Sciatic nerve (tissue), 2 donors: Measurements from ENCODE around the gene EHMT1. TPM values are rescaled to one million over a fixed set of nuclear protein-coding genes. Genes with fewer than 3 reads are reported as not detected.

Source experiments
- ATAC-seq: fragments of 200-7000 bp; cut with Tn5 transposase; one replicate; pipeline ENCODE4 v1.9.1; 2020; ENCODE audit warnings: mild to moderate bottlenecking, moderate library complexity
- DNase-seq: peaks from one replicate; pipeline ENCODE4 v3.0.0-alpha.2; 2020; ENCODE audit warnings: low spot score
- intact Hi-C: fragments of 100-400 bp; cut with DNase I; formaldehyde crosslinking; loops from one replicate; pipeline ENCODE4 v1.14.2; 2022
- total RNA-seq: library from RNA; stranded (reverse); fragmentation: NEBNext Ultra II Directional; extraction: Animal tissue kit (Norgen Biotek cat#: 25700); gene quantifications from one replicate; pipeline ENCODE4 v1.2.1, GENCODE V29; 2021
- donor health status: DM: no; HTN: no; CAD: no.
- donor health status: DM: no; HTN: no; CAD: no.

The EHMT1 gene
- total RNA-seq, 1 donor from 2014 or later, result 104 TPM

GRCh38 chr9:137817236-137818200, 198.7 kb downstream of the EHMT1 start:
- ATAC-seq, result no peak
- DNase-seq, result no peak
- intact Hi-C loops, result no loop called here

- DNase-seq, result no peak
- intact Hi-C loops, result no loop called here
- ATAC-seq, result no peak
Observed at GRCh38 chr9:137818286-137818685, 199.5 kb downstream of the EHMT1 start.

GRCh38 chr9:137820161-137820855, 201.5 kb downstream of the EHMT1 start:
- ATAC-seq, result no peak
- intact Hi-C loops, result no loop called here
- no peak for DNase-seq

- ATAC-seq (no peak), DNase-seq (no peak)
- intact Hi-C loops, result no loop called here
Observed at GRCh38 chr9:137823986-137824771, 205.4 kb downstream of the EHMT1 start.

- DNase-seq (no peak), ATAC-seq (no peak)
- intact Hi-C loops, result no loop called here
Observed at GRCh38 chr9:137825324-137825989, 206.7 kb downstream of the EHMT1 start.

GRCh38 chr9:137827908-137828526, 209.2 kb downstream of the EHMT1 start:
- ATAC-seq (no peak), DNase-seq (no peak)
- intact Hi-C loops, result no loop called here

DNA sequence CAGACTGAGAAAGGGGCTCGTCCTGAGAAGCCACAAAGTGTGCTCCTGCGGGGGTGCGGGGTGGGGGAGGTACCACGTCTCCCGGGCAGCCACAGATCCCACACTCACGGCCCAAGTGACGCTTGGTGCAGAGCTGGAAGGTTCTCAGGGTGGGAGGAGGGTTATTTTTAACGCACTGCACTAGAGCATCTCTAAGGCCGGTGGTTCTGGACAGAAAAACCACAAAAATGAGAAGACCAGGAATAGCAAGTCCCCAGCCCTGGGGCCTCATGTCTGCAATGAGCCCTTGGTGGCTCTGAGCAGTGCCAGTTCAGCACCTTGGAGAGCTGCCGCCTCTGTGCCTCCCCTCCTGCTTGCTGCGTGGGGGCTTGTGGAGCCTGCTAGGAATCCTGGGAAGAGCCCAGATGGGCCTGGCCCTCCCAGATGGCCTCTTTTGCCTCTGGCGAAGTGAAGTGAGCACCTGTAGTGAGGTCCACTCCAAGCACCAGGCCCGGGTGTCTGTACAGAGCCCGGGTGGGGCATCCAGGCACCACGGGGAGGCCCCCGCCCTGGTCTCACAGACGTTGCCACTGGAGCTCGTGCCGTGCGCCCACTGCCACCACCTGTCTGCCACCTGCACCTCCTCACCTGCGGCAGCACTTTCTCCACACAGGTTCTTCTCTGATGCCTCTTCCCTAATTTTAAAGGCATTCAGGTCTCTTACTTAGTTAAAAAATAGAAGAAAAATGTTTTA, 209.9 kb downstream of the EHMT1 start:
- intact Hi-C loops, result no loop called here
- ATAC-seq, result no peak
- peak; percentile 59 for DNase-seq

GRCh38 chr9:137829260-137829996, 210.6 kb downstream of the EHMT1 start:
- intact Hi-C loops, result no loop called here
- no peak for ATAC-seq
- peak; percentile 50 for DNase-seq

DNA sequence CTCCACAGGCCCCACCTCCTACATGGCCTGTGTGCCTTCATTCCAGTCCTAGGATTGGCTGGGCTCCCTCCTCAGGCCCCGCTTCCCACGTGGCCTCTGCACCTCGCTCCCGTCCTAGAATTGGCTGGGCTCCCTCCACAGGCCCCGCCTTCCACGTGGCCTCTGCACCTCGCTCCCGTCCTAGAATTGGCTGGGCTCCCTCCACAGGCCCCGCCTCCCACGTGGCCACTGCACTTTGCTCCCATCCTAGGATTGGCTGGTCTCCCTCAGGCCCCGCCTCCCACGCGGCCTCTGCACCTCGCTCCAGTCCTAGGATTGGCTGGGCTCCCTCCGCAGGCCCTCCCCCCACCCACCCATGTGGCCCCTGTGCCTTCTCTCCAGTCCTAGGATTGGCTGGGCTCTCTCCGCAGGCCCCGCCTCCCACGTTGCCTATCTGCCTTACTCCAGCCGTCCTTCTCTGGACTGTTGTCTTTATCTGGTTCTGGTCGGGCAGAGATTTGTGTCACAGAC, 213.4 kb downstream of the EHMT1 start:
- DNase-seq (no peak), ATAC-seq (no peak)
- intact Hi-C loops, result no loop called here

GRCh38 chr9:137832830-137833590, 214.2 kb downstream of the EHMT1 start:
- DNase-seq, result peak; percentile 47
- intact Hi-C loops, result no loop called here
- ATAC-seq, result no peak

GRCh38 chr9:137833721-137834613, 215.2 kb downstream of the EHMT1 start:
- intact Hi-C loops, result no loop called here
- no peak for ATAC-seq

GRCh38 chr9:137834846-137835546, 216.2 kb downstream of the EHMT1 start:
- ATAC-seq (no peak), DNase-seq (peak; percentile 53)
- intact Hi-C loops, result no loop called here

More at GRCh38 chr9:137833721-137834613, 215.2 kb downstream of the EHMT1 start:
- peak; percentile 50 for DNase-seq

DNA sequence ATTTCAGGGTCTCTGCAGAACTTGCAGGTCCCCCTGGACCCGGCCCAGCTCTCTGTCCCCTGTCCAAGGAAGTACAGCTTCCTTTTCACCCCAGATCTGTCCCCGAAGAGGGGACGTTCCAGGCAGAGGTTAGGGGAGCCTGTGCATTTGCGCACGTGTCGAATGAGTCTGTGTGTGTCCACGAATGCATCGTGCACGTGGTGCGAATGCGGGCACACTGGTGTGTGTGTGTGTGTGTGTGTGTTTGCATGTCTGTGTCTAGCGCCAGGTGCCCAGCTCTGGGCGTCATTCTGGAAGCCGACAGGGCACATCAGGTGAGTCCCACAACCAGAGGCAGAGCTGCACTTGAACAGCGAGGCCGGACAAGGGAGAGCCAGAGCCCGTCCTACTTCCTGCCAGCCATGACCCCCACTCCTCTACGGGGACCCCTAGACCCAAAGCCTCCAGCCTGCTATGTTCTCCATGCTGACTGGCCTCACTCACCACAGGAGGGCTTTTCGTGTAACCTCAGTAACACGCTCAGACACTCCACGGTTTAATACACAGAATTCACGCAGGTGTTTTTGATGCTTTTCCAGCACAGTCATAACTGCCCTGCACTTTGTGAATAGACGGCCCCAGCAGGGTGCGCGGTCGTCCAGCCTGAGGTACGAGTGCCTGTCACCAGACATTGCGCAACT, 217.5 kb downstream of the EHMT1 start:
- intact Hi-C loops, result no loop called here
- no peak for DNase-seq
- no peak for ATAC-seq

DNA sequence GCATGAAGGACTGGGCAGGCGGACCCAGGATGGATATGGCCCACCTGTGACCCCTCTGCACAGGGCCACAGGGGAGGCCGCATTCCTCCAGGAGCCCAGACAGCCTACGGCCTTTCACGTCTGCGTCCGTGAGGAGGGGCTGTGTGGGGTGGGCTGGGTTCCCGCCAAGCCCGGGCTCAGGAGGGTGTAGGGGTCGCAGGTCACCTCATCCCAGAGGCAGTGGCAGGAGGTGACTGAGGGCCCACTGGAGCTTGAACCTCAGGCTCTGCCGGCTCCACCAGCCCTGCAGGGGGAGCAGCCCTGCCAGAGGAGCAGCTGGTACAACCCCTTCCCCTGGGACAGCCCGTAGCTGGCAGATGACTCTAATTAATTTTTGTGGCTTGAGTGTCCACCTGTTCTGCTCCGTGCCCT, 218.0 kb downstream of the EHMT1 start:
- no peak for ATAC-seq
- no peak for DNase-seq
- intact Hi-C loops, result no loop called here
